ENCODE measurements around the gene PDZD4. TPM values are rescaled to one million over a fixed set of nuclear protein-coding genes. Genes with fewer than 3 reads are reported as not detected.

Gene PDZD4
- total and polyA plus RNA-seq, 9 of the 15 experiments (the other 6 are each of a cell fraction or from before 2014, with no cell fraction given): 0.05 to 0.38 (median 0.07) TPM; not detected in 5

DNA sequence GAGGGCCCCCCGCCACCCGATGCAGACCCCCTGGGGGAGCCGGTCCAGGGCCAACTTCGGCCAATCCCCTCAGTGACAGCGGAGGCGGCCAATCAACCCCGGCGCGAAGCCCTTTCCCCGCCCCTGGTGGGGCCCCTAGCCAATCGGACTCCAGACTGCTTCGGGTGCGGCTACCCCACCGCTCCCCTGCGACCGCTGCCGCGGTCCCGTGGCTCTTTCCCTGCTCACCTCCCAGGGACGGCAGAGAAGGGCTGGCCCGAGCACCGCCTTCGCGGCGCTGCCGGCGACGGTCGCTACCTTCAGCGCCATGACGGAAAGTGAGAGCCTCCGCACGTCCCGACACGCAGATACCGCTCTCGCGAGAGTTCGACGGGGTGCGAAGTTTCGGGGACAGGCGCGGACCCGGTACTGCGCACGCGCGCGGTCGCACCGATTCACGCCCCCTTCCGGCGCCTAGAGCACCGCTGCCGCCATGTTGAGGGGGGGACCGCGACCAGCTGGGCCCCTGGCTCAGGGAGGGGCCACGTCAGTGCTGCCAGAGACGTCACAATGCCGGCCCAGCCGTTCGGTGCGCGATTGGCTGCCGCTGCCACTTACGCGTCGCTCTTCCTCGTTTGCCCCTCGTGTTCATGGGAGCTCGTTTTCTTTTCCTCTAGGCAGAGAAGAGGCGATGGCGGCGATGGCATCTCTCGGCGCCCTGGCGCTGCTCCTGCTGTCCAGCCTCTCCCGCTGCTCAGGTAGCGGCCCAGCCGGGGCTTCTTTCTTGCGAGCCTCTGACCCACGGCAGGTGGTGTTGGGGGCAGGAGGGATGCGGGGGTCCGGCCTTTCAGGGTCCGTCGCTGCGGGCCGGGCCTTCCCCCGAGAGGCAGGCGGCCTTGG lies 36.1 kb downstream of the PDZD4 start, which contains the start of the genes IDH3G and SSR4 (continued):
- TF ChIP-seq, protein P1, sequence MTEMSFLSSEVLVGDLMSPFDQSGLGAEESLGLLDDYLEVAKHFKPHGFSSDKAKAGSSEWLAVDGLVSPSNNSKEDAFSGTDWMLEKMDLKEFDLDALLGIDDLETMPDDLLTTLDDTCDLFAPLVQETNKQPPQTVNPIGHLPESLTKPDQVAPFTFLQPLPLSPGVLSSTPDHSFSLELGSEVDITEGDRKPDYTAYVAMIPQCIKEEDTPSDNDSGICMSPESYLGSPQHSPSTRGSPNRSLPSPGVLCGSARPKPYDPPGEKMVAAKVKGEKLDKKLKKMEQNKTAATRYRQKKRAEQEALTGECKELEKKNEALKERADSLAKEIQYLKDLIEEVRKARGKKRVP (CRISPR knock-in tag; IDR thresholded peaks at IDR 0.05): no peak
- TF ChIP-seq NR2C2 (CRISPR knock-in tag; IDR thresholded peaks at IDR 0.05): peak; percentile 42; the same call in 1 of the 2 replicates
- no peak for TF ChIP-seq NR2C2 (tag; IDR thresholded peaks at IDR 0.05)
- TF ChIP-seq, protein P2, sequence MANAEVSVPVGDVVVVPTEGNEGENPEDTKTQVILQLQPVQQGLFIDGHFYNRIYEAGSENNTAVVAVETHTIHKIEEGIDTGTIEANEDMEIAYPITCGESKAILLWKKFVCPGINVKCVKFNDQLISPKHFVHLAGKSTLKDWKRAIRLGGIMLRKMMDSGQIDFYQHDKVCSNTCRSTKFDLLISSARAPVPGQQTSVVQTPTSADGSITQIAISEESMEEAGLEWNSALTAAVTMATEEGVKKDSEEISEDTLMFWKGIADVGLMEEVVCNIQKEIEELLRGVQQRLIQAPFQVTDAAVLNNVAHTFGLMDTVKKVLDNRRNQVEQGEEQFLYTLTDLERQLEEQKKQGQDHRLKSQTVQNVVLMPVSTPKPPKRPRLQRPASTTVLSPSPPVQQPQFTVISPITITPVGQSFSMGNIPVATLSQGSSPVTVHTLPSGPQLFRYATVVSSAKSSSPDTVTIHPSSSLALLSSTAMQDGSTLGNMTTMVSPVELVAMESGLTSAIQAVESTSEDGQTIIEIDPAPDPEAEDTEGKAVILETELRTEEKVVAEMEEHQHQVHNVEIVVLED (CRISPR knock-in tag; IDR thresholded peaks at IDR 0.05): 0 out of 2 replicates have a peak, but pooled peaks have one; percentile 50
- TF ChIP-seq PBX2 (CRISPR knock-in tag; IDR thresholded peaks at IDR 0.05; ENCODE audit: low read depth): peak; percentile 64
- peak; percentile 91 for TF ChIP-seq PBX2 (tag; conservative IDR thresholded peaks at IDR 0.05; ENCODE audit: low read depth)
- TF ChIP-seq ZNF445 (CRISPR knock-in tag; IDR thresholded peaks at IDR 0.05; ENCODE audit: low read depth): no peak
- TF ChIP-seq, protein P3, sequence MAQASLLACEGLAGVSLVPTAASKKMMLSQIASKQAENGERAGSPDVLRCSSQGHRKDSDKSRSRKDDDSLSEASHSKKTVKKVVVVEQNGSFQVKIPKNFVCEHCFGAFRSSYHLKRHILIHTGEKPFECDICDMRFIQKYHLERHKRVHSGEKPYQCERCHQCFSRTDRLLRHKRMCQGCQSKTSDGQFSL (CRISPR knock-in tag; IDR thresholded peaks at IDR 0.05): peak; percentile 99
- TF ChIP-seq, protein P3 (tag; IDR thresholded peaks at IDR 0.05): peak in 1 of 2 experiments; percentile 94; a peak in 2 of 4 replicates
- TF ChIP-seq SIN3A (IDR thresholded peaks at IDR 0.05; ENCODE audit: borderline replicate concordance in 2 of 2, control insufficient read depth in 1 of 2, low read depth in 2 of 2, low read length in 2 of 2): peak in 1 of 2 experiments; percentile 91; a peak in 2 of 4 replicates
- TF ChIP-seq MTF1 (CRISPR knock-in tag; IDR thresholded peaks at IDR 0.05; ENCODE audit: borderline replicate concordance): peak; percentile 45; the same call in 1 of the 2 replicates
- no peak for TF ChIP-seq BMI1 (IDR thresholded peaks at IDR 0.05; ENCODE audit: low read length)

All from K562 (cell line).